ENCODE results near the gene REV3L. TPM values are rescaled to one million over a fixed set of nuclear protein-coding genes. Genes with fewer than 3 reads are reported as not detected.

Gene REV3L
- total and polyA plus RNA-seq, 9 of the 15 experiments (the other 6 are each of a cell fraction or from before 2014, with no cell fraction given) = 5.5 to 24.4 (median 14.4) TPM

DNA sequence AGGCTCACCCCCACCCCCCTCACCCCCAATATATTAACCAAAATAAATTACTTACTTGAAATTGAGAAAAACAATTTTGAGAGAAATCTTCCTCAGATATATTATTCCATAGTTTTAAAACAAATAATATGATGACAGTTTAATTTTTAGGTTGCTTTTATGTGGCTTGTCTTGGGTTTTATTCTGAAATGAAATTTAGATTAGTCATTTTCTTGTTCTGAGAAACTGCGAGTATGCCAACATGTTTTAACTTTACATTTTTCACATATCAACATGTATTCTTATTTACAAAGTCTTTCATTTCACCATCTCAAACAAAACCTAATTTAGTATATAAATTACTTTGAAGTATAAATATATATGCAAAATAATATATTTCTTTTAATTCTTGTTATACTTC is 11.1 kb downstream of the REV3L start:
- Histone ChIP-seq H2AFZ (ENCODE audit: low read depth, low read length) (no peak overlapping the region), H3K4me3 (no peak overlapping the region), H3K36me3 (ENCODE audit: control insufficient read depth, insufficient read depth, low read length) (peaks cover 24% of the 10 kb centered on the region; the same call in 1 of the 3 replicates), H3K27ac (ENCODE audit: extremely low read depth, low read depth, low read length) (no peak overlapping the region; the same call in 2 of the 3 replicates), H4K20me1 (replicated peaks; ENCODE audit: control insufficient read depth, insufficient read depth, low read length) (0 out of 2 replicates have a peak, but pooled peaks cover 7% of the 10 kb centered on the region), H3K4me2 (ENCODE audit: insufficient read depth, low read length) (no peak overlapping the region), H3K9me1 (ENCODE audit: control insufficient read depth, insufficient read depth, low read length) (no peaks in the 10 kb centered on the region), H3K9me3 (replicated peaks; ENCODE audit: control insufficient read depth, insufficient read depth, low read depth, low read length) (no peaks in the 10 kb centered on the region), H3K4me1 (replicated peaks in 1 of 2; ENCODE audit: control insufficient read depth in 2 of 2, insufficient read depth in 2 of 2, low read length in 2 of 2) (peaks cover 0 to 13% of the 10 kb centered on the region in 2 experiments; a peak in 4 of 5 replicates), H3K27me3 (ENCODE audit: control insufficient read depth in 2 of 2, insufficient read depth in 2 of 2, low read length in 2 of 2) (no peaks in the 10 kb centered on the region), H3K79me2 (ENCODE audit: control insufficient read depth, insufficient read depth, low read length) (peaks cover 78% of the 10 kb centered on the region), H3K9ac (ENCODE audit: insufficient read depth in 1 of 2, low read depth in 2 of 2, low read length in 2 of 2) (no peak overlapping the region)
- in situ Hi-C loops (cut with MboI) (loop anchor here (5.0 kb wide), 1 partner anchor 220 kb away; no protein-coding TSS in a partner anchor), intact Hi-C loops (cut with micrococcal nuclease) (loop anchor here (10.0 kb wide), 1 partner anchor 457 kb away; no protein-coding TSS in a partner anchor)
- DNase-seq (ENCODE audit: extremely low read depth in 1 of 4, low spot score in 3 of 4) (no peak), ATAC-seq (no peak), FAIRE-seq (no peak)
- TF ChIP-seq FOS (IDR thresholded peaks at IDR 0.05; ENCODE audit: extremely low read depth, insufficient read length) = no peak
- TF ChIP-seq, protein P1, sequence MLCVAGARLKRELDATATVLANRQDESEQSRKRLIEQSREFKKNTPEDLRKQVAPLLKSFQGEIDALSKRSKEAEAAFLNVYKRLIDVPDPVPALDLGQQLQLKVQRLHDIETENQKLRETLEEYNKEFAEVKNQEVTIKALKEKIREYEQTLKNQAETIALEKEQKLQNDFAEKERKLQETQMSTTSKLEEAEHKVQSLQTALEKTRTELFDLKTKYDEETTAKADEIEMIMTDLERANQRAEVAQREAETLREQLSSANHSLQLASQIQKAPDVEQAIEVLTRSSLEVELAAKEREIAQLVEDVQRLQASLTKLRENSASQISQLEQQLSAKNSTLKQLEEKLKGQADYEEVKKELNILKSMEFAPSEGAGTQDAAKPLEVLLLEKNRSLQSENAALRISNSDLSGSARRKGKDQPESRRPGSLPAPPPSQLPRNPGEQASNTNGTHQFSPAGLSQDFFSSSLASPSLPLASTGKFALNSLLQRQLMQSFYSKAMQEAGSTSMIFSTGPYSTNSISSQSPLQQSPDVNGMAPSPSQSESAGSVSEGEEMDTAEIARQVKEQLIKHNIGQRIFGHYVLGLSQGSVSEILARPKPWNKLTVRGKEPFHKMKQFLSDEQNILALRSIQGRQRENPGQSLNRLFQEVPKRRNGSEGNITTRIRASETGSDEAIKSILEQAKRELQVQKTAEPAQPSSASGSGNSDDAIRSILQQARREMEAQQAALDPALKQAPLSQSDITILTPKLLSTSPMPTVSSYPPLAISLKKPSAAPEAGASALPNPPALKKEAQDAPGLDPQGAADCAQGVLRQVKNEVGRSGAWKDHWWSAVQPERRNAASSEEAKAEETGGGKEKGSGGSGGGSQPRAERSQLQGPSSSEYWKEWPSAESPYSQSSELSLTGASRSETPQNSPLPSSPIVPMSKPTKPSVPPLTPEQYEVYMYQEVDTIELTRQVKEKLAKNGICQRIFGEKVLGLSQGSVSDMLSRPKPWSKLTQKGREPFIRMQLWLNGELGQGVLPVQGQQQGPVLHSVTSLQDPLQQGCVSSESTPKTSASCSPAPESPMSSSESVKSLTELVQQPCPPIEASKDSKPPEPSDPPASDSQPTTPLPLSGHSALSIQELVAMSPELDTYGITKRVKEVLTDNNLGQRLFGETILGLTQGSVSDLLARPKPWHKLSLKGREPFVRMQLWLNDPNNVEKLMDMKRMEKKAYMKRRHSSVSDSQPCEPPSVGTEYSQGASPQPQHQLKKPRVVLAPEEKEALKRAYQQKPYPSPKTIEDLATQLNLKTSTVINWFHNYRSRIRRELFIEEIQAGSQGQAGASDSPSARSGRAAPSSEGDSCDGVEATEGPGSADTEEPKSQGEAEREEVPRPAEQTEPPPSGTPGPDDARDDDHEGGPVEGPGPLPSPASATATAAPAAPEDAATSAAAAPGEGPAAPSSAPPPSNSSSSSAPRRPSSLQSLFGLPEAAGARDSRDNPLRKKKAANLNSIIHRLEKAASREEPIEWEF (CRISPR knock-in tag; IDR thresholded peaks at IDR 0.05) = no peak
- WGBS (ENCODE audit: insufficient coverage, low coverage, missing lambda C conversion rate) = 78% methylated on average over 1 of the region's 1 CpG
- no TSS peak for BruUV-seq (replicated peaks)
- POLR2A ChIA-PET = no interaction called here
- CTCF ChIA-PET (ENCODE audit: low intra/inter-chr PET ratio) = no interaction called here
